IMR-90 (cell line): ENCODE data around the gene AOPEP. TPM values are rescaled to one million over a fixed set of nuclear protein-coding genes. Genes with fewer than 3 reads are reported as not detected.

Source experiments
- ATAC-seq: fragments of 200-7000 bp; cut with Tn5 transposase; 2 replicates; pipeline ENCODE4 v1.9.1; 2020; ENCODE audit warnings: low read depth, mild to moderate bottlenecking, moderate library complexity
- BruUV-seq: library from RNA; stranded (reverse); fragments of 400-500 nt; replicated peaks from 2 replicates; lab custom pipeline; 2021; lab: Mats Ljungman, UMichigan
- CTCF ChIA-PET: fragments of 300-600 bp; formaldehyde crosslinking; extraction: SDS; loops from one replicate; lab custom pipeline; 2021; ENCODE audit warnings: antibody characterized with exemption; lab: Yijun Ruan, JAX
- POLR2A ChIA-PET: fragments of 300-600 bp; sonication (Branson Sonifier 250); formaldehyde crosslinking; loops from one replicate; lab custom pipeline; 2022; ENCODE audit warnings: antibody characterized with exemption; ENCODE audit not compliant: unreplicated experiment; lab: Charles Lee
- DNase-seq: peaks from one replicate; pipeline ENCODE4 v3.0.0; 2013
- H2AFZ ChIP-seq: replicated peaks from 2 replicates; pipeline ENCODE3; 2013; ENCODE audit warnings: low read length, mild to moderate bottlenecking; ENCODE audit not compliant: poor library complexity
- H2AK5ac ChIP-seq: 2 replicates; pipeline ENCODE4 v1.6.1; 2013; ENCODE audit warnings: low read depth, low read length, inconsistent platforms
- H2AK9ac ChIP-seq: replicated peaks from 2 replicates; pipeline ENCODE3; 2013; ENCODE audit warnings: mild to moderate bottlenecking, low read depth, low read length, moderate library complexity; ENCODE audit not compliant: poor library complexity
- H2BK120ac ChIP-seq: 2 replicates; pipeline ENCODE4 v1.6.1; 2013; ENCODE audit warnings: low read depth, low read length, inconsistent platforms
- H2BK15ac ChIP-seq: 3 replicates; pipeline ENCODE4 v1.6.1; 2013; ENCODE audit warnings: low read depth, low read length, inconsistent platforms
- H2BK20ac ChIP-seq: 2 replicates; pipeline ENCODE4 v1.6.1; 2013; ENCODE audit warnings: low read depth, mild to moderate bottlenecking, inconsistent platforms, low read length, moderate library complexity
- H2BK5ac ChIP-seq: 2 replicates; pipeline ENCODE4 v1.6.1; 2013; ENCODE audit warnings: mild to moderate bottlenecking, low read depth, low read length, inconsistent platforms; ENCODE audit not compliant: poor library complexity, severe bottlenecking
- H3K14ac ChIP-seq: replicated peaks from 2 replicates; pipeline ENCODE4 v1.6.1; 2013; ENCODE audit warnings: low read depth, low read length, inconsistent platforms
- H3K18ac ChIP-seq: 2 replicates; pipeline ENCODE4 v1.6.1; 2013; ENCODE audit warnings: low read depth, low read length, control low read depth
- H3K23ac ChIP-seq: 2 replicates; pipeline ENCODE4 v1.6.1; 2013; ENCODE audit warnings: low read depth, low read length, inconsistent platforms
- H3K27ac ChIP-seq: 2 replicates; pipeline ENCODE4 v1.5.1; 2013; ENCODE audit warnings: mild to moderate bottlenecking, control low read depth, low read length; ENCODE audit not compliant: insufficient read depth
- H3K27me3 ChIP-seq: 2 replicates; pipeline ENCODE4 v1.6.1; 2013; ENCODE audit warnings: low read length; ENCODE audit not compliant: control insufficient read depth, insufficient read depth
- H3K36me3 ChIP-seq: 2 replicates; pipeline ENCODE4 v1.6.1; 2013; ENCODE audit warnings: low read length, mixed read lengths; ENCODE audit not compliant: control insufficient read depth, insufficient read depth
- H3K4ac ChIP-seq: 2 replicates; pipeline ENCODE4 v1.6.1; 2013; ENCODE audit warnings: low read depth, low read length, inconsistent platforms
- H3K4me1 ChIP-seq: 2 replicates; pipeline ENCODE4 v1.6.1; 2013; ENCODE audit warnings: low read length, mixed read lengths; ENCODE audit not compliant: control insufficient read depth, insufficient read depth
- H3K4me2 ChIP-seq: 2 replicates; pipeline ENCODE4 v1.6.1; 2013; ENCODE audit warnings: low read depth, mild to moderate bottlenecking, control low read depth, low read length, moderate library complexity
- H3K4me3 ChIP-seq: 2 replicates; pipeline ENCODE4 v1.5.1; 2013; ENCODE audit warnings: low read depth, mild to moderate bottlenecking, control low read depth, low read length, moderate library complexity; ENCODE audit not compliant: insufficient read depth
- H3K56ac ChIP-seq: 2 replicates; pipeline ENCODE4 v1.6.1; 2013; ENCODE audit warnings: low read length, inconsistent platforms; ENCODE audit not compliant: insufficient read depth; ENCODE audit errors: extremely low read depth
- H3K79me1 ChIP-seq, 2 experiments: 2 replicates each; pipeline ENCODE4 v1.6.1; 2013; ENCODE audit warnings: low read length in 2 of 2, inconsistent platforms in 1 of 2, low read depth in 1 of 2
- H3K9ac ChIP-seq: 2 replicates; pipeline ENCODE4 v1.6.1; 2013; ENCODE audit warnings: low read depth, low read length, control low read depth
- H3K9me1 ChIP-seq: 2 replicates; pipeline ENCODE4 v1.6.1; 2013; ENCODE audit warnings: low read length, inconsistent platforms; ENCODE audit not compliant: insufficient read depth
- H3K9me3 ChIP-seq: 2 replicates; pipeline ENCODE4 v1.6.1; 2013; ENCODE audit warnings: low read length; ENCODE audit not compliant: control insufficient read depth, insufficient read depth
- H4K20me1 ChIP-seq: 2 replicates; pipeline ENCODE4 v1.6.1; 2013; ENCODE audit warnings: low read length, inconsistent platforms; ENCODE audit not compliant: insufficient read depth
- H4K5ac ChIP-seq: 2 replicates; pipeline ENCODE4 v1.6.1; 2013; ENCODE audit warnings: mild to moderate bottlenecking, low read depth, low read length, control low read depth
- H4K8ac ChIP-seq, 2 experiments: 2 replicates each; pipeline ENCODE4 v1.6.1; 2013; ENCODE audit warnings: low read depth in 2 of 2, low read length in 2 of 2, control low read depth in 1 of 2, inconsistent platforms in 1 of 2
- H4K91ac ChIP-seq: 2 replicates; pipeline ENCODE4 v1.6.1; 2013; ENCODE audit warnings: low read depth, low read length, inconsistent platforms; ENCODE audit not compliant: insufficient read depth
- CEBPB ChIP-seq: IDR thresholded peaks from 2 replicates; pipeline ENCODE4 v1.6.1; 2012; ENCODE audit warnings: low read depth, low read length, improper control_type of control experiment
- ELK1 ChIP-seq: fragments of 150-350 bp; IDR thresholded peaks from 2 replicates; pipeline ENCODE4 v1.6.1; 2016; ENCODE audit warnings: low read depth, mild to moderate bottlenecking, low read length, moderate library complexity, borderline replicate concordance
- WGBS, 2 experiments: methylation state at CpG; one replicate each; pipeline versions ENCODE4 v1.1.5 to v1.1.7; 2013; ENCODE audit warnings: missing lambda C conversion rate in 2 of 2; ENCODE audit not compliant: insufficient read length in 1 of 2; ENCODE audit errors: extremely low coverage in 2 of 2; 5-methylcytosine and 5-hydroxymethylcytosine counted together
- dilution Hi-C: fragments of 300-500 bp; cut with HindIII; formaldehyde crosslinking; loops from one replicate; pipeline ENCODE4 v1.14.3; 2018; ENCODE audit warnings: low sequenced_read_pairs; ENCODE audit not compliant: unreplicated experiment
- in situ Hi-C: fragments of 300-500 bp; cut with MboI; formaldehyde crosslinking; loops from 3 replicates; pipeline ENCODE4 v1.14.3; 2019; ENCODE audit warnings: low sequenced_read_pairs, inconsistent platforms, mixed read lengths
- intact Hi-C: fragments of 100-400 bp; cut with micrococcal nuclease; formaldehyde crosslinking; loops from 2 replicates; pipeline ENCODE4 v1.10.0; 2022
- polyA plus RNA-seq, 3 experiments: library from polyadenylated mRNA; depleted of rRNA; stranded (reverse); fragments of >200 nt; gene quantifications; 2 replicates each; pipeline ENCODE4 v1.2.3, GENCODE V29; 2012; ENCODE audit warnings: low replicate concordance in 1 of 3
- total RNA-seq: library from RNA; depleted of rRNA; stranded (reverse); fragments of >200 nt; gene quantifications from 2 replicates; pipeline ENCODE4 v1.2.3, GENCODE V29; 2012

Gene AOPEP
- total and polyA plus RNA-seq, 2 of the 4 experiments (the other 2 are of a cell fraction): 34.9 to 38.7 TPM

- no peak overlapping the region for H4K5ac ChIP-seq
- dilution Hi-C loops (no loop called here), in situ Hi-C loops (loop anchor here (10.0 kb wide), 1 partner anchor 317 kb away; no protein-coding TSS in a partner anchor), intact Hi-C loops (no loop called here)
- H3K9me3 ChIP-seq: peaks cover 2% of the 10 kb centered on the region; the same call in 1 of the 2 replicates
- no peak overlapping the region for H3K9ac ChIP-seq
- no peak overlapping the region for H2AK9ac ChIP-seq
- no peak overlapping the region for H3K18ac ChIP-seq
- H4K91ac ChIP-seq: no peak overlapping the region
- DNase-seq (no peak), ATAC-seq (no peak)
- no peak overlapping the region for H2BK15ac ChIP-seq
- H3K4me3 ChIP-seq: no peak overlapping the region
- H3K27ac ChIP-seq: no peak overlapping the region
- no peak for TF ChIP-seq ELK1
- no peak for TF ChIP-seq CEBPB
- H3K4ac ChIP-seq: no peak overlapping the region
- no peaks in the 10 kb centered on the region for H3K79me1 ChIP-seq
- no peak overlapping the region for H3K4me2 ChIP-seq
- BruUV-seq: no TSS peak
- no peaks in the 10 kb centered on the region for H3K9me1 ChIP-seq
- H3K14ac ChIP-seq: no peak overlapping the region
- H4K8ac ChIP-seq: no peak overlapping the region
- H4K20me1 ChIP-seq: no peaks in the 10 kb centered on the region
- peaks cover 17% of the 10 kb centered on the region for H3K27me3 ChIP-seq
- no peaks in the 10 kb centered on the region for H3K36me3 ChIP-seq
- no peak overlapping the region for H3K23ac ChIP-seq
- no peak overlapping the region for H2AFZ ChIP-seq
- H2BK5ac ChIP-seq: no peak overlapping the region
- H3K56ac ChIP-seq: no peak overlapping the region
- ChIA-PET CTCF (interaction anchor here (1.0 kb wide), 1 partner anchor 10 kb away, joined by 3 read pairs; no protein-coding TSS in a partner anchor), POLR2A (no interaction called here)
- no peak overlapping the region for H2BK120ac ChIP-seq
- H2AK5ac ChIP-seq: no peak overlapping the region
- no peaks in the 10 kb centered on the region for H3K4me1 ChIP-seq
- H2BK20ac ChIP-seq: no peak overlapping the region
- WGBS, 2 experiments: 75% methylated on average over 1 of the region's 2 CpGs; no CpG with 5 or more reads in 1 of the 2 experiments
Measured at GRCh38 chr9:94687451-94687850, 39.0 kb upstream of the AOPEP start.
